CD4-positive, alpha-beta T cell (primary cell): Measurements from ENCODE around the gene MYT1. TPM values are rescaled to one million over a fixed set of nuclear protein-coding genes. Genes with fewer than 3 reads are reported as not detected.

Source experiments
- ATAC-seq: fragments of 200-7000 bp; cut with Tn5 transposase; one replicate; pipeline ENCODE4 v1.10.0; 2022; ENCODE audit warnings: mild to moderate bottlenecking; ENCODE audit not compliant: poor library complexity
- CTCF ChIA-PET: fragments of 350-600 bp; sonication (Branson Sonifier 250); formaldehyde crosslinking; loops from one replicate; lab custom pipeline; 2021; ENCODE audit warnings: antibody characterized with exemption, inconsistent platforms; lab: Charles Lee
- POLR2A ChIA-PET: fragments of 350-600 bp; sonication (Branson Sonifier 250); formaldehyde crosslinking; loops from one replicate; lab custom pipeline; 2021; ENCODE audit warnings: antibody characterized with exemption, inconsistent platforms; lab: Charles Lee
- DNase-seq, 14 experiments: peaks; one replicate each; pipeline ENCODE4 v3.0.0-alpha.2; 2013 to 2020; ENCODE audit warnings: mixed read lengths in 2 of 14
- H3K27ac ChIP-seq, 2 donors: one replicate each; pipeline versions ENCODE4 v1.5.1 to v1.7.0; 2013; ENCODE audit warnings: low read length in 2 of 2, low read depth in 1 of 2, mild to moderate bottlenecking in 1 of 2
- H3K27me3 ChIP-seq, 2 experiments: 1 replicate in 1 of 2; 2 replicates in 1 of 2; pipeline versions ENCODE4 v1.6.1 to v1.7.0; 2013; ENCODE audit warnings: low read length in 2 of 2, control low read depth in 1 of 2, mild to moderate bottlenecking in 1 of 2, moderate library complexity in 1 of 2; ENCODE audit not compliant: insufficient read depth in 2 of 2, control insufficient read depth in 1 of 2
- H3K36me3 ChIP-seq: one replicate; pipeline ENCODE4 v1.6.1; 2013; ENCODE audit warnings: low read length, control low read depth; ENCODE audit not compliant: insufficient read depth
- H3K4me1 ChIP-seq: one replicate; pipeline ENCODE4 v1.6.1; 2013; ENCODE audit warnings: low read length, control low read depth; ENCODE audit not compliant: insufficient read depth
- H3K4me3 ChIP-seq: one replicate; pipeline ENCODE4 v1.5.1; 2013; ENCODE audit warnings: mild to moderate bottlenecking, low read length, moderate library complexity
- H3K9me3 ChIP-seq, 2 experiments: 1 replicate in 1 of 2; 2 replicates in 1 of 2; pipeline versions ENCODE4 v1.6.1 to v1.7.0; 2013; ENCODE audit warnings: low read length in 2 of 2, mild to moderate bottlenecking in 2 of 2, control low read depth in 1 of 2, moderate library complexity in 1 of 2; ENCODE audit not compliant: control insufficient read depth in 1 of 2, insufficient read depth in 1 of 2
- H3K27ac Mint-ChIP-seq: one replicate; pipeline ENCODE4 v1.8.0; 2020; ENCODE audit warnings: mixed read lengths
- H3K27me3 Mint-ChIP-seq: one replicate; pipeline ENCODE4 v1.8.0; 2021; ENCODE audit warnings: mixed read lengths
- H3K36me3 Mint-ChIP-seq: one replicate; pipeline ENCODE4 v1.8.0; 2021; ENCODE audit warnings: low read depth, mixed read lengths
- H3K4me1 Mint-ChIP-seq: one replicate; pipeline ENCODE4 v1.8.0; 2021; ENCODE audit warnings: low read depth, mixed read lengths
- H3K4me3 Mint-ChIP-seq: one replicate; pipeline ENCODE4 v1.8.0; 2020; ENCODE audit warnings: mild to moderate bottlenecking, mixed read lengths
- H3K9me3 Mint-ChIP-seq: one replicate; pipeline ENCODE4 v1.8.0; 2020; ENCODE audit warnings: mixed read lengths
- CTCF ChIP-seq: fragments of 200-600 bp; IDR thresholded peaks from one replicate; pipeline ENCODE4 v1.8.0; 2022; ENCODE audit warnings: antibody characterized with exemption, mild to moderate bottlenecking
- intact Hi-C, 2 experiments: fragments of 100-400 bp; cut with DNase I in 1 of 2; cut with micrococcal nuclease in 1 of 2; formaldehyde crosslinking; loops; one replicate each; pipeline versions ENCODE4 v1.15.1 to v1.9.0; 2023 to 2025; cut with DNase I, micrococcal nuclease
- total RNA-seq, 174 experiments: library from RNA in 2 of 174; stranded (reverse) in 2 of 174; gene quantifications; one replicate each; pipeline ENCODE4 v1.2.3 and lab custom pipeline; 2021 to 2026

MYT1 gene
- total RNA-seq, 2 experiments from 2014 or later = 1.0 TPM; not detected in 1

- no peak for ATAC-seq
- peaks cover 0 to 14% of the 10 kb centered on the region in 2 experiments for H3K9me3 ChIP-seq
- Mint-ChIP-seq H3K9me3 (no peaks in the 10 kb centered on the region), H3K36me3 (no peaks in the 10 kb centered on the region), H3K27me3 (peaks cover 80% of the 10 kb centered on the region), H3K27ac (no peak overlapping the region), H3K4me3 (no peak overlapping the region), H3K4me1 (no peaks in the 10 kb centered on the region)
- no peak overlapping the region for H3K27ac ChIP-seq
- peaks cover 32 to 47% of the 10 kb centered on the region in 2 experiments for H3K27me3 ChIP-seq
- intact Hi-C loops = no loop called here
- ChIA-PET CTCF (no interaction called here), POLR2A (no interaction called here)
- H3K4me1 ChIP-seq = no peaks in the 10 kb centered on the region
- no peak overlapping the region for H3K4me3 ChIP-seq
- no peak for TF ChIP-seq CTCF
- H3K36me3 ChIP-seq = no peaks in the 10 kb centered on the region
- DNase-seq = no peak
These were observed 2.7 kb downstream of the MYT1 start for GRCh38 chr20:64166721-64167615.

GRCh38 chr20:64167676-64168075 is 3.4 kb downstream of the MYT1 start:
- Mint-ChIP-seq H3K36me3 (no peaks in the 10 kb centered on the region), H3K27me3 (peaks cover 73% of the 10 kb centered on the region), H3K9me3 (no peaks in the 10 kb centered on the region), H3K4me3 (no peak overlapping the region), H3K27ac (no peak overlapping the region), H3K4me1 (no peaks in the 10 kb centered on the region)
- Histone ChIP-seq H3K36me3 (no peaks in the 10 kb centered on the region), H3K4me3 (no peak overlapping the region), H3K9me3 (peaks cover 0 to 7% of the 10 kb centered on the region in 2 experiments), H3K27me3 (peaks cover 25 to 44% of the 10 kb centered on the region in 2 experiments), H3K27ac (no peak overlapping the region), H3K4me1 (no peaks in the 10 kb centered on the region)
- intact Hi-C loops = no loop called here
- no peak for TF ChIP-seq CTCF
- DNase-seq (no peak), ATAC-seq (no peak)
- ChIA-PET POLR2A (no interaction called here), CTCF (no interaction called here)

GRCh38 chr20:64168381-64169090 is 4.3 kb downstream of the MYT1 start:
- Mint-ChIP-seq H3K9me3 (no peaks in the 10 kb centered on the region), H3K27me3 (peaks cover 68% of the 10 kb centered on the region), H3K27ac (no peak overlapping the region), H3K4me1 (no peaks in the 10 kb centered on the region), H3K36me3 (no peaks in the 10 kb centered on the region), H3K4me3 (no peak overlapping the region)
- Histone ChIP-seq H3K4me3 (no peak overlapping the region), H3K9me3 (peaks cover 0 to 6% of the 10 kb centered on the region in 2 experiments), H3K27me3 (peaks cover 23 to 38% of the 10 kb centered on the region in 2 experiments), H3K27ac (no peak overlapping the region), H3K36me3 (no peaks in the 10 kb centered on the region), H3K4me1 (no peaks in the 10 kb centered on the region)
- ChIA-PET CTCF (no interaction called here), POLR2A (no interaction called here)
- no peak for TF ChIP-seq CTCF
- DNase-seq (no peak), ATAC-seq (no peak)
- intact Hi-C loops = no loop called here
